OCI-LY7 (cell line): Measurements from ENCODE around the gene DNAH17. TPM values are rescaled to one million over a fixed set of nuclear protein-coding genes. Genes with fewer than 3 reads are reported as not detected.

Experiments used
- BruUV-seq: library from RNA; stranded (reverse); fragments of 400-500 nt; replicated peaks from 2 replicates; lab custom pipeline; 2021; lab: Mats Ljungman, UMichigan
- CTCF ChIA-PET: fragments of 300-600 bp; sonication (Branson Sonifier 250); formaldehyde crosslinking; loops from one replicate; lab custom pipeline; 2022; ENCODE audit warnings: antibody characterized with exemption; ENCODE audit not compliant: unreplicated experiment; lab: Charles Lee
- POLR2A ChIA-PET: fragments of 300-600 bp; sonication (Branson Sonifier 250); formaldehyde crosslinking; loops from one replicate; lab custom pipeline; 2022; ENCODE audit warnings: antibody characterized with exemption; lab: Charles Lee
- DNase-seq: peaks from one replicate; pipeline ENCODE4 v3.0.0-alpha.2; 2015; ENCODE audit warnings: low spot score
- H2AFZ ChIP-seq: fragments of 200-600 bp; sonication (generic), shearing (Covaris generic); 2 replicates; pipeline ENCODE4 v1.6.1; 2014; ENCODE audit warnings: mild to moderate bottlenecking, antibody characterized with exemption, low read length, moderate library complexity
- H3K27ac ChIP-seq: fragments of 200-600 bp; sonication (generic); 2 replicates; pipeline ENCODE4 v1.5.1; 2014; ENCODE audit warnings: mixed run types, low read depth, mild to moderate bottlenecking, moderate library complexity, low read length, inconsistent platforms; ENCODE audit not compliant: poor library complexity, severe bottlenecking
- H3K36me3 ChIP-seq: fragments of 200-600 bp; sonication (generic); 2 replicates; pipeline ENCODE4 v1.6.1; 2014; ENCODE audit warnings: mild to moderate bottlenecking, antibody characterized with exemption, low read length, moderate library complexity, mixed read lengths; ENCODE audit not compliant: insufficient read depth
- H3K4me1 ChIP-seq: fragments of 200-600 bp; sonication (generic); 2 replicates; pipeline ENCODE4 v1.5.1; 2014; ENCODE audit warnings: mild to moderate bottlenecking, low read length; ENCODE audit not compliant: insufficient read depth, poor library complexity, severe bottlenecking
- H3K4me2 ChIP-seq: fragments of 200-600 bp; sonication (generic); 2 replicates; pipeline ENCODE4 v1.6.1; 2014; ENCODE audit warnings: mild to moderate bottlenecking, low read length
- H3K4me3 ChIP-seq: fragments of 200-600 bp; sonication (generic); 2 replicates; pipeline ENCODE4 v1.5.1; 2014; ENCODE audit warnings: mild to moderate bottlenecking, low read depth, low read length; ENCODE audit not compliant: poor library complexity, severe bottlenecking
- H3K79me2 ChIP-seq: fragments of 200-600 bp; sonication (generic); 2 replicates; pipeline ENCODE4 v1.6.1; 2016; ENCODE audit warnings: low read depth, mild to moderate bottlenecking, low read length, moderate library complexity, mixed read lengths; ENCODE audit not compliant: insufficient read depth
- H3K9me2 ChIP-seq: fragments of 200-600 bp; sonication (generic); 2 replicates; pipeline ENCODE4 v1.6.1; 2016; ENCODE audit warnings: mild to moderate bottlenecking, low read length, mixed read lengths; ENCODE audit not compliant: insufficient read depth
- H3K9me3 ChIP-seq: fragments of 200-600 bp; sonication (generic); 2 replicates; pipeline ENCODE4 v1.6.1; 2014; ENCODE audit warnings: mild to moderate bottlenecking, mixed run types, low read length, mixed read lengths
- H4K20me1 ChIP-seq: fragments of 200-600 bp; sonication (generic); 2 replicates; pipeline ENCODE4 v1.6.1; 2014; ENCODE audit warnings: mild to moderate bottlenecking, antibody characterized with exemption, low read length, moderate library complexity, mixed read lengths; ENCODE audit not compliant: insufficient read depth
- EZH2phosphoT487 ChIP-seq: fragments of 200-600 bp; sonication (generic); IDR thresholded peaks from 2 replicates; pipeline ENCODE4 v1.6.1; 2018; ENCODE audit warnings: low read depth, borderline replicate concordance, mild to moderate bottlenecking, mixed run types, antibody characterized with exemption, low read length, moderate library complexity, mixed read lengths
- intact Hi-C: fragments of 100-400 bp; cut with micrococcal nuclease; formaldehyde crosslinking; loops from one replicate; pipeline ENCODE4 v1.10.0; 2022; ENCODE audit not compliant: unreplicated experiment
- total RNA-seq, 2 experiments: library from RNA; depleted of rRNA in 1 of 2; stranded (reverse); fragments of >200 nt in 1 of 2; shearing (Covaris generic) in 1 of 2; gene quantifications; 2 replicates each; pipeline ENCODE4 v1.2.3, GENCODE V29; 2014 to 2022
- TF ChIP-seq, protein P1 (sequence below): fragments of 200-600 bp; sonication (generic); conservative IDR thresholded peaks from 2 replicates; pipeline ENCODE4 v1.5.1; 2014; ENCODE audit warnings: mild to moderate bottlenecking, antibody characterized with exemption, low read length, moderate library complexity, mixed read lengths

Gene DNAH17
- total RNA-seq, 2 experiments from 2014 or later, result 0.89 to 1.1 TPM

- no peaks in the 10 kb centered on the region for H4K20me1 ChIP-seq
- H3K9me2 ChIP-seq, result no peaks in the 10 kb centered on the region
- H3K27ac ChIP-seq, result no peak overlapping the region
- POLR2A ChIA-PET, result no interaction called here
- no peak overlapping the region for H2AFZ ChIP-seq
- H3K9me3 ChIP-seq, result no peaks in the 10 kb centered on the region
- intact Hi-C loops, result no loop called here
- DNase-seq, result no peak
- BruUV-seq, result no TSS peak
- CTCF ChIA-PET, result no interaction called here
- H3K4me2 ChIP-seq, result no peak overlapping the region
- TF ChIP-seq, protein P1, sequence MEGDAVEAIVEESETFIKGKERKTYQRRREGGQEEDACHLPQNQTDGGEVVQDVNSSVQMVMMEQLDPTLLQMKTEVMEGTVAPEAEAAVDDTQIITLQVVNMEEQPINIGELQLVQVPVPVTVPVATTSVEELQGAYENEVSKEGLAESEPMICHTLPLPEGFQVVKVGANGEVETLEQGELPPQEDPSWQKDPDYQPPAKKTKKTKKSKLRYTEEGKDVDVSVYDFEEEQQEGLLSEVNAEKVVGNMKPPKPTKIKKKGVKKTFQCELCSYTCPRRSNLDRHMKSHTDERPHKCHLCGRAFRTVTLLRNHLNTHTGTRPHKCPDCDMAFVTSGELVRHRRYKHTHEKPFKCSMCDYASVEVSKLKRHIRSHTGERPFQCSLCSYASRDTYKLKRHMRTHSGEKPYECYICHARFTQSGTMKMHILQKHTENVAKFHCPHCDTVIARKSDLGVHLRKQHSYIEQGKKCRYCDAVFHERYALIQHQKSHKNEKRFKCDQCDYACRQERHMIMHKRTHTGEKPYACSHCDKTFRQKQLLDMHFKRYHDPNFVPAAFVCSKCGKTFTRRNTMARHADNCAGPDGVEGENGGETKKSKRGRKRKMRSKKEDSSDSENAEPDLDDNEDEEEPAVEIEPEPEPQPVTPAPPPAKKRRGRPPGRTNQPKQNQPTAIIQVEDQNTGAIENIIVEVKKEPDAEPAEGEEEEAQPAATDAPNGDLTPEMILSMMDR, result no peak
- no peak for TF ChIP-seq EZH2phosphoT487
- H3K4me3 ChIP-seq, result no peak overlapping the region
- H3K79me2 ChIP-seq, result no peaks in the 10 kb centered on the region
- no peaks in the 10 kb centered on the region for H3K36me3 ChIP-seq
- no peaks in the 10 kb centered on the region for H3K4me1 ChIP-seq
These were observed 12.0 kb upstream of the DNAH17 start for GRCh38 chr17:78589031-78589675.

DNA sequence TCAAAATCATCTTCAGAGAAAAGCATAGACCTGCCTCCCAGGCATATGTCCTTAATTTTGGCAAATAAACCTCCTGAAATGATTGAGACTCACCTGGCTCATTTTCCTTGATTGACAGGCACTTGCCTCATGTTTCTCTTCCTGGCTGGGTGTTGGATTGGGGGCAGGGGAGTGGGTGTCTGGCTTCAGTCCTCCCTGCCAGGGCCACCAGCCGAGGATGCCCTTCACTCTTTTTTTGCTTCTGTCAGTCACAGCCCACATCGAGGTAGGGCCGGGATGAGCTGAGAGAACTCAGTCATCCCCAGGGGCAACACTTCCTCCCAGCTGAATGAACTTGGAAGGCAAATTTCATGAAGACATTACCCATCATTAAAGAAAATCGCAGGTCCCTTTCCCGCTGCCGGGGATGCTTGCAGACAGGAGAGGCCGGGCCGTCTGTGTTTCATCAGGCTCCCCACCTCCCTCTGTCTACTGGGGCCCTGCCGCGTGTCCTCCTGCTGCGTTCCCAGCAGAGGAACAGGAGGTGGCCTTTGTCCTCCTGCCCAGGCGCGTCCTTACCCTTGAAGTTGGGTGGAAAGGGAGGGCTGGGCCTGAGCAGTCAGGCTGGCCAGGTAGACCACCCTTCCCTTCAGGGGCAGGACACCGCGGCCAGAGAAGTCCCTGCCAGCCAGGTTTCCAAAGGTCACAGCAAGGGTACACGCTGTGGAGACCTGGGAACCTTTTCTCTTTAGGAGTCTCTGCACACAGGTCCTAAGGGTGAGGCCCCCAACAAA is 11.2 kb upstream of the DNAH17 start:
- Histone ChIP-seq H3K9me3 (no peaks in the 10 kb centered on the region), H3K27ac (no peak overlapping the region), H3K9me2 (no peaks in the 10 kb centered on the region), H3K4me1 (no peaks in the 10 kb centered on the region), H3K4me3 (no peak overlapping the region), H4K20me1 (no peaks in the 10 kb centered on the region), H3K4me2 (no peak overlapping the region), H3K79me2 (no peaks in the 10 kb centered on the region), H2AFZ (no peak overlapping the region), H3K36me3 (no peaks in the 10 kb centered on the region)
- TF ChIP-seq EZH2phosphoT487, result no peak
- DNase-seq, result no peak
- BruUV-seq, result no TSS peak
- ChIA-PET CTCF (no interaction called here), POLR2A (interaction anchor here (0.8 kb wide), 1 partner anchor 10 kb away, joined by 5 read pairs; no protein-coding TSS in a partner anchor)
- intact Hi-C loops, result no loop called here

GRCh38 chr17:78585006-78585630 is 7.9 kb upstream of the DNAH17 start:
- no peak overlapping the region for H2AFZ ChIP-seq
- H3K36me3 ChIP-seq, result no peaks in the 10 kb centered on the region
- no peak overlapping the region for H3K27ac ChIP-seq
- ChIA-PET POLR2A (no interaction called here), CTCF (no interaction called here)
- TF ChIP-seq, protein P1, result no peak
- no peak for TF ChIP-seq EZH2phosphoT487
- no peaks in the 10 kb centered on the region for H3K4me1 ChIP-seq
- H3K4me2 ChIP-seq, result no peak overlapping the region
- no peaks in the 10 kb centered on the region for H3K79me2 ChIP-seq
- no peak overlapping the region for H3K4me3 ChIP-seq
- H3K9me3 ChIP-seq, result no peaks in the 10 kb centered on the region
- no peaks in the 10 kb centered on the region for H3K9me2 ChIP-seq
- no peaks in the 10 kb centered on the region for H4K20me1 ChIP-seq
- no TSS peak for BruUV-seq
- DNase-seq, result no peak
- intact Hi-C loops, result no loop called here
